Activated CD8-positive, alpha-beta memory T cell treated with anti-CD3 and anti-CD28 coated beads, Interleukin-2, amount 10 ng/mL, durations not matched to agents 7 days and 5 days (primary cell): ENCODE data around the gene PCBP2. TPM values are rescaled to one million over a fixed set of nuclear protein-coding genes. Genes with fewer than 3 reads are reported as not detected.
"Not testable (repeated sequence)": the region's sequence is repeated elsewhere in the genome, so short reads cannot be mapped to it uniquely, and the experiment has no call there.

Experiments
- ATAC-seq: fragments of 150-1000 bp; cut with Tn5 transposase; one replicate; pipeline ENCODE4 v1.10.0; 2021; ENCODE audit warnings: moderate library complexity
- CTCF ChIA-PET: fragments of 350-600 bp; sonication (Branson Sonifier 250); formaldehyde crosslinking; loops from one replicate; lab custom pipeline; 2021; ENCODE audit warnings: antibody characterized with exemption; lab: Charles Lee
- DNase-seq: peaks from one replicate; pipeline ENCODE4 v3.0.0-alpha.2; 2020
- H3K27ac Mint-ChIP-seq: one replicate; pipeline ENCODE4 v1.8.0; 2021; ENCODE audit warnings: mild to moderate bottlenecking, mixed read lengths
- H3K27me3 Mint-ChIP-seq: one replicate; pipeline ENCODE4 v1.8.0; 2021; ENCODE audit warnings: mixed read lengths
- H3K36me3 Mint-ChIP-seq: one replicate; pipeline ENCODE4 v1.8.0; 2021; ENCODE audit warnings: mild to moderate bottlenecking, mixed read lengths
- H3K4me1 Mint-ChIP-seq: one replicate; pipeline ENCODE4 v1.8.0; 2021; ENCODE audit warnings: mixed read lengths
- H3K4me3 Mint-ChIP-seq: one replicate; pipeline ENCODE4 v1.8.0; 2021; ENCODE audit warnings: mild to moderate bottlenecking, moderate library complexity, mixed read lengths
- H3K9me3 Mint-ChIP-seq: one replicate; pipeline ENCODE4 v1.8.0; 2022; ENCODE audit warnings: low read depth, mixed read lengths
- total RNA-seq, 2 experiments: library from RNA; stranded (reverse); gene quantifications; one replicate each; pipeline ENCODE4 v1.2.3, GENCODE V29; 2021

PCBP2 gene
- total RNA-seq, 2 experiments from 2014 or later = 721 to 867 TPM

GRCh38 chr12:53424626-53425514 lies 27.0 kb upstream of the PCBP2 start:
- DNase-seq = no peak
- no peak for ATAC-seq
- H3K9me3 Mint-ChIP-seq = no peaks in the 10 kb centered on the region
- H3K4me3 Mint-ChIP-seq = no peak overlapping the region
- CTCF ChIA-PET = interaction anchor here (0.6 to 8.0 kb wide), 3 partner anchors 10 to 101 kb away, joined by 3 to 160 read pairs (median 8); no protein-coding TSS in a partner anchor
- no peak overlapping the region for H3K27ac Mint-ChIP-seq
- H3K27me3 Mint-ChIP-seq = no peaks in the 10 kb centered on the region
- H3K4me1 Mint-ChIP-seq = peaks cover 11% of the 10 kb centered on the region
- H3K36me3 Mint-ChIP-seq = no peaks in the 10 kb centered on the region

GRCh38 chr12:53425515-53426150 lies 26.3 kb upstream of the PCBP2 start:
- H3K9me3 Mint-ChIP-seq = no peaks in the 10 kb centered on the region
- no peak overlapping the region for H3K27ac Mint-ChIP-seq
- CTCF ChIA-PET = interaction anchor here (1.0 to 8.0 kb wide), 4 partner anchors 8 to 72 kb away, joined by 4 to 160 read pairs (median 6); no protein-coding TSS in a partner anchor
- DNase-seq (no peak), ATAC-seq (no peak)
- H3K4me1 Mint-ChIP-seq = peaks cover 11% of the 10 kb centered on the region
- no peaks in the 10 kb centered on the region for H3K27me3 Mint-ChIP-seq
- no peak overlapping the region for H3K4me3 Mint-ChIP-seq
- H3K36me3 Mint-ChIP-seq = no peaks in the 10 kb centered on the region

- H3K4me3 Mint-ChIP-seq = no peak overlapping the region
- no peak overlapping the region for H3K27ac Mint-ChIP-seq
- H3K4me1 Mint-ChIP-seq = peaks cover 3% of the 10 kb centered on the region
- CTCF ChIA-PET = interaction anchor here (0.9 to 3.0 kb wide), 4 partner anchors 76 to 107 kb away, joined by 3 to 16 read pairs (median 5); no protein-coding TSS in a partner anchor
- H3K27me3 Mint-ChIP-seq = no peaks in the 10 kb centered on the region
- H3K36me3 Mint-ChIP-seq = no peaks in the 10 kb centered on the region
- no peaks in the 10 kb centered on the region for H3K9me3 Mint-ChIP-seq
- DNase-seq = no peak
- ATAC-seq = peak; percentile 78
Observed at GRCh38 chr12:53427905-53428594, 23.9 kb upstream of the PCBP2 start.

GRCh38 chr12:53428741-53429140 lies 23.2 kb upstream of the PCBP2 start:
- DNase-seq (no peak), ATAC-seq (no peak)
- Mint-ChIP-seq H3K9me3 (no peaks in the 10 kb centered on the region), H3K36me3 (no peaks in the 10 kb centered on the region), H3K27ac (no peak overlapping the region), H3K4me3 (no peak overlapping the region), H3K4me1 (peaks cover 3% of the 10 kb centered on the region), H3K27me3 (no peaks in the 10 kb centered on the region)
- CTCF ChIA-PET = interaction anchor here (1.4 to 3.0 kb wide), 3 partner anchors 77 to 108 kb away, joined by 3 to 16 read pairs (median 7); no protein-coding TSS in a partner anchor

GRCh38 chr12:53430116-53430515 lies 21.8 kb upstream of the PCBP2 start:
- DNase-seq (no peak), ATAC-seq (no peak)
- Mint-ChIP-seq H3K27ac (no peak overlapping the region), H3K4me3 (no peak overlapping the region), H3K27me3 (no peaks in the 10 kb centered on the region), H3K4me1 (peaks cover 3% of the 10 kb centered on the region), H3K9me3 (no peaks in the 10 kb centered on the region), H3K36me3 (no peaks in the 10 kb centered on the region)
- CTCF ChIA-PET = interaction anchor here (0.9 to 3.1 kb wide), 4 partner anchors 9 to 86 kb away, joined by 3 to 16 read pairs (median 9); no protein-coding TSS in a partner anchor

- ATAC-seq (no peak), DNase-seq (no peak)
- Mint-ChIP-seq H3K4me1 (peaks cover 3% of the 10 kb centered on the region), H3K4me3 (no peak overlapping the region), H3K36me3 (no peaks in the 10 kb centered on the region), H3K27me3 (no peaks in the 10 kb centered on the region), H3K27ac (no peak overlapping the region), H3K9me3 (no peaks in the 10 kb centered on the region)
- CTCF ChIA-PET = interaction anchor here (1.3 to 3.1 kb wide), 2 partner anchors 79 to 110 kb away, joined by 3 to 15 read pairs; partner anchors contain the start of gene AAAS
Observed at GRCh38 chr12:53431187-53431586, 20.7 kb upstream of the PCBP2 start.

- H3K4me3 Mint-ChIP-seq, H3K27ac Mint-ChIP-seq, DNase-seq, CTCF ChIA-PET, H3K4me1 Mint-ChIP-seq, H3K9me3 Mint-ChIP-seq, H3K36me3 Mint-ChIP-seq, ATAC-seq, H3K27me3 Mint-ChIP-seq: not testable (repeated sequence)
Observed at GRCh38 chr12:53435326-53435725, 16.6 kb upstream of the PCBP2 start.

GRCh38 chr12:53439582-53439981 lies 12.3 kb upstream of the PCBP2 start:
- H3K27me3 Mint-ChIP-seq, H3K9me3 Mint-ChIP-seq, ATAC-seq, DNase-seq, H3K4me3 Mint-ChIP-seq, H3K27ac Mint-ChIP-seq: not testable (repeated sequence)
- Mint-ChIP-seq H3K4me1 (peaks cover 24% of the 10 kb centered on the region), H3K36me3 (peaks cover 19% of the 10 kb centered on the region)
- CTCF ChIA-PET = interaction anchor here (0.8 to 1.2 kb wide), 5 partner anchors 9 to 118 kb away, joined by 3 to 4 read pairs (median 3); partner anchors contain the start of gene AAAS

- Mint-ChIP-seq H3K36me3 (peaks cover 31% of the 10 kb centered on the region), H3K4me3 (peak within 1 kb of the TSS; percentile 96)
Observed at GRCh38 chr12:53441040-53441833, 10.7 kb upstream of the PCBP2 start, which contains the start of gene PRR13. PRR13 (plus strand) TSS chr12:53441734; CDS start chr12:53442715, 981 bp downstream.

GRCh38 chr12:53443955-53444354 lies 7.9 kb upstream of the PCBP2 start:
- no peaks in the 10 kb centered on the region for H3K9me3 Mint-ChIP-seq
- H3K27me3 Mint-ChIP-seq = no peaks in the 10 kb centered on the region
- peak overlapping the region; percentile 96 for H3K4me3 Mint-ChIP-seq
- CTCF ChIA-PET = no interaction called here
- ATAC-seq = no peak
- peaks cover 42% of the 10 kb centered on the region for H3K4me1 Mint-ChIP-seq
- no peak for DNase-seq
- no peak overlapping the region for H3K27ac Mint-ChIP-seq
- peaks cover 46% of the 10 kb centered on the region for H3K36me3 Mint-ChIP-seq

More at GRCh38 chr12:53441040-53441833, 10.7 kb upstream of the PCBP2 start, which contains the start of gene PRR13:
- H3K27me3 Mint-ChIP-seq = no peaks in the 10 kb centered on the region
- H3K9me3 Mint-ChIP-seq = no peaks in the 10 kb centered on the region
- ATAC-seq = peak; percentile 100
- peak; percentile 100 for DNase-seq
- peaks cover 39% of the 10 kb centered on the region for H3K4me1 Mint-ChIP-seq
- CTCF ChIA-PET = interaction anchor here (0.6 to 2.1 kb wide), 12 partner anchors 9 to 265 kb away, joined by 3 to 8 read pairs (median 4); no protein-coding TSS in a partner anchor
- H3K27ac Mint-ChIP-seq = peak within 1 kb of the TSS; percentile 91

GRCh38 chr12:53444593-53445325 lies 7.1 kb upstream of the PCBP2 start:
- H3K4me1 Mint-ChIP-seq = peaks cover 39% of the 10 kb centered on the region
- peaks cover 46% of the 10 kb centered on the region for H3K36me3 Mint-ChIP-seq
- CTCF ChIA-PET = interaction anchor here (1.3 kb wide), 1 partner anchor 92 kb away, joined by 4 read pairs; no protein-coding TSS in a partner anchor
- not testable (repeated sequence) for H3K9me3 Mint-ChIP-seq, DNase-seq, ATAC-seq, H3K27me3 Mint-ChIP-seq
- peak overlapping the region; percentile 11 for H3K4me3 Mint-ChIP-seq
- peak overlapping the region; percentile 11 for H3K27ac Mint-ChIP-seq
